H1 (cell line): ENCODE data around the gene GPATCH4. TPM values are rescaled to one million over a fixed set of nuclear protein-coding genes. Genes with fewer than 3 reads are reported as not detected.

Experiments
- CTCF ChIA-PET: fragments of 300-600 bp; sonication (Branson Sonifier 250); formaldehyde crosslinking; loops from one replicate; lab custom pipeline; 2021; ENCODE audit not compliant: partially characterized antibody; lab: Charles Lee
- POLR2A ChIA-PET: fragments of 300-600 bp; sonication (Branson Sonifier 250); formaldehyde crosslinking; loops from one replicate; lab custom pipeline; 2021; ENCODE audit warnings: inconsistent platforms; ENCODE audit not compliant: partially characterized antibody; lab: Charles Lee
- DNase-seq, 2 experiments: peaks; one replicate each; pipeline versions ENCODE4 v3.0.0 to v3.0.0-alpha.2; 2010 to 2022; ENCODE audit warnings: low spot score in 2 of 2, low read depth in 1 of 2, mixed read lengths in 1 of 2
- FAIRE-seq: peaks from 2 replicates; lab custom pipeline; 2011; peaks lifted over from hg19 to GRCh38; lab: Jason Lieb, UNC
- H2AFZ ChIP-seq: 2 replicates; pipeline ENCODE4 v1.8.1; 2012; ENCODE audit warnings: low read length, inconsistent platforms
- H2AK5ac ChIP-seq: 2 replicates; pipeline ENCODE4 v1.6.1; 2013; ENCODE audit warnings: low read depth, low read length
- H2BK120ac ChIP-seq: replicated peaks from 2 replicates; pipeline ENCODE3; 2013; ENCODE audit warnings: low read depth, low read length, inconsistent platforms
- H2BK12ac ChIP-seq: 2 replicates; pipeline ENCODE4 v1.6.1; 2013; ENCODE audit warnings: low read depth, low read length
- H2BK15ac ChIP-seq: 2 replicates; pipeline ENCODE4 v1.6.1; 2013; ENCODE audit warnings: low read length
- H2BK20ac ChIP-seq: 2 replicates; pipeline ENCODE4 v1.6.1; 2013; ENCODE audit warnings: low read length
- H2BK5ac ChIP-seq: 2 replicates; pipeline ENCODE4 v1.6.1; 2013; ENCODE audit warnings: low read depth, low read length
- H3K14ac ChIP-seq: 2 replicates; pipeline ENCODE4 v1.6.1; 2013; ENCODE audit warnings: inconsistent platforms; ENCODE audit not compliant: insufficient read length
- H3K18ac ChIP-seq: 2 replicates; pipeline ENCODE4 v1.6.1; 2013; ENCODE audit warnings: low read length; ENCODE audit errors: extremely low read depth
- H3K23ac ChIP-seq: 2 replicates; pipeline ENCODE4 v1.6.1; 2013; ENCODE audit warnings: inconsistent platforms; ENCODE audit not compliant: insufficient read length
- H3K23me2 ChIP-seq: 2 replicates; pipeline ENCODE4 v1.6.1; 2013; ENCODE audit warnings: low read depth, low read length
- H3K27ac ChIP-seq: 2 replicates; pipeline ENCODE4 v1.6.1; 2011; ENCODE audit warnings: low read depth, low read length, inconsistent platforms
- H3K27me3 ChIP-seq, 4 experiments: replicated peaks in 1 of 4; 1 replicate in 1 of 4; 2 replicates in 3 of 4; pipeline versions ENCODE4 v1.6.1 to v1.8.1; 2011 to 2013; ENCODE audit warnings: low read length in 3 of 4, mild to moderate bottlenecking in 3 of 4, inconsistent platforms in 2 of 4, mixed read lengths in 2 of 4, moderate library complexity in 1 of 4; ENCODE audit not compliant: control insufficient read depth in 3 of 4, insufficient read depth in 3 of 4; ENCODE audit errors: extremely low read depth in 1 of 4
- H3K36me3 ChIP-seq, 4 experiments: 2 replicates each; pipeline versions ENCODE4 v1.6.1 to v1.8.1; 2011 to 2013; ENCODE audit warnings: mild to moderate bottlenecking in 4 of 4, low read length in 3 of 4, moderate library complexity in 2 of 4, control low read depth in 1 of 4, inconsistent platforms in 1 of 4; ENCODE audit not compliant: insufficient read depth in 4 of 4, control insufficient read depth in 2 of 4
- H3K4ac ChIP-seq: replicated peaks from 2 replicates; pipeline ENCODE3; 2013; ENCODE audit warnings: low read length, low read depth, mixed read lengths, inconsistent platforms; ENCODE audit not compliant: insufficient read length
- H3K4me1 ChIP-seq, 4 experiments: replicated peaks in 1 of 4; 1 replicate in 1 of 4; 2 replicates in 3 of 4; pipeline versions ENCODE4 v1.6.1 to v1.8.1; 2011 to 2013; ENCODE audit warnings: low read length in 3 of 4, inconsistent platforms in 2 of 4, mixed read lengths in 1 of 4; ENCODE audit not compliant: insufficient read depth in 4 of 4, control insufficient read depth in 3 of 4
- H3K4me2 ChIP-seq, 2 experiments: 2 replicates each; pipeline versions ENCODE4 v1.6.1 to v1.8.1; 2011 to 2013; ENCODE audit warnings: low read depth in 2 of 2, low read length in 2 of 2, control low read depth in 1 of 2, inconsistent platforms in 1 of 2, mild to moderate bottlenecking in 1 of 2; ENCODE audit not compliant: insufficient read depth in 1 of 2
- H3K4me3 ChIP-seq, 4 experiments: fragments of 200-600, 300-600 bp in 1 of 4; sonication (generic), shearing (Covaris generic), sonication (Bioruptor Twin) in 1 of 4; 2 replicates each; pipeline versions ENCODE4 v1.5.1 to v1.8.1; 2011 to 2016; ENCODE audit warnings: low read length in 4 of 4, low read depth in 3 of 4, control low read depth in 2 of 4, inconsistent platforms in 2 of 4, mild to moderate bottlenecking in 2 of 4, mixed read lengths in 1 of 4, moderate library complexity in 1 of 4; ENCODE audit not compliant: insufficient read depth in 2 of 4; ENCODE audit errors: extremely low read depth in 1 of 4
- H3K56ac ChIP-seq: replicated peaks from 2 replicates; pipeline ENCODE3; 2013; ENCODE audit warnings: low read depth, mild to moderate bottlenecking, mixed read lengths, low read length, inconsistent platforms; ENCODE audit not compliant: insufficient read length
- H3K79me1 ChIP-seq: 2 replicates; pipeline ENCODE4 v1.6.1; 2013; ENCODE audit warnings: low read depth, low read length, control low read depth
- H3K79me2 ChIP-seq, 2 experiments: 2 replicates each; pipeline versions ENCODE4 v1.6.1 to v1.8.1; 2012 to 2013; ENCODE audit warnings: low read length in 2 of 2, mild to moderate bottlenecking in 2 of 2, inconsistent platforms in 1 of 2; ENCODE audit not compliant: insufficient read depth in 2 of 2, control insufficient read depth in 1 of 2
- H3K9ac ChIP-seq, 4 experiments: replicated peaks in 1 of 4; 1 replicate in 1 of 4; 2 replicates in 3 of 4; pipeline versions ENCODE4 v1.6.1 to v1.8.1; 2011 to 2013; ENCODE audit warnings: low read depth in 3 of 4, low read length in 3 of 4, control low read depth in 2 of 4, mild to moderate bottlenecking in 2 of 4, moderate library complexity in 2 of 4, inconsistent platforms in 1 of 4; ENCODE audit errors: extremely low read depth in 1 of 4
- H3K9me3 ChIP-seq, 2 experiments: 2 replicates each; pipeline versions ENCODE4 v1.6.1 to v1.8.1; 2012 to 2013; ENCODE audit warnings: mild to moderate bottlenecking in 2 of 2, moderate library complexity in 2 of 2, control low read depth in 1 of 2, inconsistent platforms in 1 of 2, low read depth in 1 of 2, low read length in 1 of 2, mixed read lengths in 1 of 2; ENCODE audit not compliant: insufficient read depth in 2 of 2
- H4K20me1 ChIP-seq, 2 experiments: replicated peaks in 1 of 2; 2 replicates each; pipeline versions ENCODE3 to v1.8.1; 2011 to 2013; ENCODE audit warnings: inconsistent platforms in 2 of 2, low read length in 2 of 2, mild to moderate bottlenecking in 1 of 2; ENCODE audit not compliant: insufficient read depth in 2 of 2, control insufficient read depth in 1 of 2
- H4K5ac ChIP-seq: 2 replicates; pipeline ENCODE4 v1.6.1; 2013; ENCODE audit warnings: low read length, low read depth, mixed read lengths, inconsistent platforms; ENCODE audit not compliant: insufficient read length
- H4K8ac ChIP-seq: 2 replicates; pipeline ENCODE4 v1.8.0; 2013; ENCODE audit warnings: mild to moderate bottlenecking, moderate library complexity, low read length, inconsistent platforms; ENCODE audit not compliant: insufficient read depth; ENCODE audit errors: extremely low read depth
- H4K91ac ChIP-seq: replicated peaks from 2 replicates; pipeline ENCODE3; 2013; ENCODE audit warnings: low read length, mixed read lengths, inconsistent platforms; ENCODE audit not compliant: insufficient read length
- BCL11A ChIP-seq, 2 experiments: IDR thresholded peaks; one replicate each; pipeline ENCODE4 v1.6.1; 2011; ENCODE audit warnings: low read depth in 2 of 2, low read length in 2 of 2, mild to moderate bottlenecking in 2 of 2
- CHD2 ChIP-seq: IDR thresholded peaks from 2 replicates; pipeline ENCODE4 v1.6.1; 2012; ENCODE audit warnings: low read length, improper control_type of control experiment
- CTBP2 ChIP-seq: IDR thresholded peaks from 2 replicates; pipeline ENCODE4 v1.7.0; 2011; ENCODE audit warnings: borderline replicate concordance, mild to moderate bottlenecking, moderate library complexity, mixed read lengths, low read length; ENCODE audit not compliant: insufficient read depth, insufficient read length
- CTCF ChIP-seq, 3 experiments: IDR thresholded peaks; 1 replicate in 2 of 3; 2 replicates in 1 of 3; pipeline versions ENCODE4 v1.5.1 to v1.6.1; 2011; ENCODE audit warnings: low read length in 3 of 3, mild to moderate bottlenecking in 3 of 3, inconsistent platforms in 2 of 3, low read depth in 1 of 3, moderate library complexity in 1 of 3; ENCODE audit not compliant: insufficient read depth in 1 of 3; ENCODE audit errors: control extremely low read depth in 1 of 3
- FOSL1 ChIP-seq: IDR thresholded peaks from 2 replicates; pipeline ENCODE4 v1.6.1; 2011; ENCODE audit warnings: mild to moderate bottlenecking, low read depth, low read length, moderate library complexity; ENCODE audit not compliant: insufficient read depth
- GTF2F1 ChIP-seq: IDR thresholded peaks from 2 replicates; pipeline ENCODE4 v1.6.1; 2012; ENCODE audit warnings: low read depth, low read length, improper control_type of control experiment, borderline replicate concordance
- KDM4A ChIP-seq: IDR thresholded peaks from one replicate; pipeline ENCODE4 v1.7.1; 2012; ENCODE audit warnings: low read depth, mild to moderate bottlenecking, moderate library complexity, low read length, inconsistent platforms; ENCODE audit not compliant: severe bottlenecking
- RNF2 ChIP-seq: fragments of 200-900, 300-1000 bp; sonication (generic); IDR thresholded peaks from 2 replicates; pipeline ENCODE4 v1.7.1; 2016; ENCODE audit warnings: borderline replicate concordance, low read depth, mild to moderate bottlenecking, antibody characterized with exemption, low read length; ENCODE audit not compliant: poor library complexity, severe bottlenecking; ENCODE audit errors: missing control alignments
- RXRA ChIP-seq: IDR thresholded peaks from 2 replicates; pipeline ENCODE4 v1.6.1; 2011; ENCODE audit warnings: low read depth, mild to moderate bottlenecking, low read length, moderate library complexity; ENCODE audit not compliant: insufficient read depth
- SRF ChIP-seq: IDR thresholded peaks from 2 replicates; pipeline ENCODE4 v1.6.1; 2011; ENCODE audit warnings: mild to moderate bottlenecking, low read depth, low read length, moderate library complexity
- WGBS, 2 experiments: shearing (Covaris generic) in 1 of 2; methylation state at CpG; one replicate each; pipeline versions ENCODE4 v1.1.6 to v1.1.7; 2013 to 2015; ENCODE audit warnings: low lambda C conversion rate in 2 of 2, mixed read lengths in 2 of 2, inconsistent platforms in 1 of 2, low coverage in 1 of 2, missing lambda C conversion rate in 1 of 2; ENCODE audit not compliant: insufficient replicate concordance in 2 of 2, insufficient coverage in 1 of 2, insufficient read length in 1 of 2; ENCODE audit errors: extremely low coverage in 1 of 2, missing lambda C conversion rate in 1 of 2; 5-methylcytosine and 5-hydroxymethylcytosine counted together
- polyA plus RNA-seq, 7 experiments: library from polyadenylated mRNA; depleted of rRNA in 3 of 7; stranded (reverse) in 5 of 7; unstranded in 2 of 7; fragments of >200 nt in 5 of 7; fragments of 200-250 nt in 2 of 7; gene quantifications; 1 replicate in 5 of 7; 2 replicates in 1 of 7; 4 replicates in 1 of 7; pipeline versions ENCODE4 v1.2.1 to v1.2.3, GENCODE V29; 2011 to 2013; ENCODE audit warnings: missing spikeins in 2 of 7, mixed read lengths in 2 of 7
- total RNA-seq: library from RNA; stranded (reverse); fragmentation: NEBNext Ultra II Directional; extraction: Animal tissue kit (Norgen Biotek cat#: 25700); gene quantifications from 2 replicates; pipeline ENCODE4 v1.2.1, GENCODE V29; 2021

The GPATCH4 gene
- total and polyA plus RNA-seq, 2 of the 8 experiments (the other 6 are each of a cell fraction or from before 2014, with no cell fraction given), result 20.5 to 47.9 TPM

GRCh38 chr1:156572663-156573018, 28.6 kb downstream of the GPATCH4 start:
- Histone ChIP-seq H4K8ac (no peak overlapping the region), H2BK15ac (no peak overlapping the region), H3K36me3 (no peaks in the 10 kb centered on the region), H3K9me3 (no peaks in the 10 kb centered on the region), H3K56ac (no peak overlapping the region), H4K91ac (no peak overlapping the region), H2BK20ac (no peak overlapping the region), H3K4me1 (no peaks in the 10 kb centered on the region; a peak in 1 of 7 replicates), H2BK120ac (no peak overlapping the region), H3K79me2 (0 out of 4 replicates have a peak, but pooled peaks cover 0 to 5% of the 10 kb centered on the region in 2 experiments), H2BK12ac (no peak overlapping the region), H4K5ac (no peak overlapping the region), H3K23ac (no peak overlapping the region), H3K4ac (no peak overlapping the region), H3K4me2 (peak overlapping the region; percentile 68 to 92; a peak in 3 of 4 replicates), H3K79me1 (no peaks in the 10 kb centered on the region; the same call in 1 of the 2 replicates), H2AK5ac (no peak overlapping the region), H3K14ac (no peak overlapping the region), H3K18ac (no peak overlapping the region), H3K27ac (no peak overlapping the region), H3K9ac (no peak overlapping the region), H2BK5ac (no peak overlapping the region), H3K23me2 (peaks cover 3% of the 10 kb centered on the region; the same call in 1 of the 2 replicates), H2AFZ (peak overlapping the region; percentile 15), H4K20me1 (no peaks in the 10 kb centered on the region), H3K27me3 (no peaks in the 10 kb centered on the region), H3K4me3 (peak overlapping the region; percentile 86 to 92 (median 89); a peak in 6 of 8 replicates)
- CTCF ChIA-PET, result interaction anchor here (0.8 to 2.2 kb wide), 4 partner anchors 9 to 82 kb away, joined by 3 to 9 read pairs (median 4); no protein-coding TSS in a partner anchor
- POLR2A ChIA-PET, result interaction anchor here (0.9 to 1.0 kb wide), 2 partner anchors 10 to 37 kb away, joined by 3 to 4 read pairs; no protein-coding TSS in a partner anchor
- FAIRE-seq, result no peak
- no peak for DNase-seq
- WGBS, 2 experiments, result 51% methylated on average over 10 of the region's 10 CpGs; no CpG with 5 or more reads in 1 of the 2 experiments
- TF ChIP-seq SRF (no peak), KDM4A (no peak), CTBP2 (no peak), CTCF (IDR thresholded peaks at IDR 0.05; ENCODE audit: control extremely low read depth in 1 of 3, insufficient read depth in 1 of 3, low read depth in 1 of 3, low read length in 3 of 3) (no peak), BCL11A (IDR thresholded peaks at IDR 0.05; ENCODE audit: low read depth in 2 of 2, low read length in 2 of 2) (no peak), RNF2 (no peak), RXRA (no peak), FOSL1 (no peak), CHD2 (no peak), GTF2F1 (no peak)
